ENCODE results near the gene PIWIL4.
"Not testable (repeated sequence)": the region's sequence is repeated elsewhere in the genome, so short reads cannot be mapped to it uniquely, and the experiment has no call there.

Gene PIWIL4

DNA sequence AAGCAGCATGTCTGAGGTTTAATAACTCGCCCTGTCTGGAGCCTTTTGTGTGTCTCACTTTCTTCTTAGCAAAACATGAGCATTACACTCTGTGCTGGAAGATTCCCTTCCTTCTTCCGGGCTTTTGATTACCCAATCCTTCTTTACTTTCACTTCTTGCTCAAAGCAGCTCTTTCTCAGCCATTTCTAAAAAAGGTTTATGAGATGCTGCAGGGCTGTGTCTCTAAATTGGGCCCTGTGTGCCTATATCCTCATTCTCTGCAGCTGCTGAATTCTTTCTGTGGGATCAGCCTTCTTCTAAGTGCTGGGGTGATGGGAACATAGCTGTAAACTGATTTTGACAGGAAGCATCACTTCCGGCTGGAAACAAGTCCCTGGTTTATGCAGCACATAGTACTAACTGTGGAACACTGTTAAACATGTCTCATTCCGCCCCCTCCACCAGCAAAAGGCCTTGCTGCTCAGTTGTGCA, 71.8 kb downstream of the PIWIL4 start:
- no peak for DNase-seq (ENCODE audit: low spot score)

DNA sequence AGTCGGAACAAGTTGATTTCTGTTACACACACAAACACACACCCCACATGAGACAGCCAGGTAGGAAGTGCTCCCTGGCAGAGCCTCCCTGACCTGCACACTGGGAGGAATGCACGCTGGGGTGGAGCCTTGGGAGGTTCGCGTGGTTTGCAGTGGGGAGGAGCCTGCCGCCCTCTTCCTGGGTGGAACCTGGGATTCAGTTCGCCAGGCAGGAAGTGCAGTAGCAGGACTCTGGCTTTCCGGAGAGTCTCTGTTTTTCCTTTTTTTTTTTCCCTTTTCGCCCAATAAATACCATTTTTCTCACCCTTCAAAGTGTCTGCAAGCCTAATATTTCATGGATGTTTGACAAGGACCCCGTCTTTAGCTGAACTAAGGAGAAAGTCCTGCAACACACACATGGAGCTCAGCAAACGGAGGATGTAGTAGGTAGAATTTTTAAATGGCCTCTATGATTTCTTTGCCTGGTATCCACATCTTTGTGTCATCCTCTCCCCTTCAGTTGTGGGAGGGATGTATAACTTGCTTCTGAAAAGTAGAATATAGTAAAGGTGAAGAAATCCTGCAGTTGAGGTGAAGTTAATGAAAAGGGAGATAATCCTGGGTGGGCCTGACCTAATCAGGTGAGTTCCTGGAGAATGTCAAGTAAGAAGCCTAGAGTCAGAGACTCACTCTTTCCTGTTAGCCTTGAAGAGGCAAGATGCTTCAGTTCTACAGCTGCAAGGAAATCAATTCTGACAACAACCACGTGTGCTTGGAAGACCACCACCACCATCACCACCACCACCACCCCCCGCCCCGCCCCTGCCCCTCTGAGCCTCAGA, 72.9 kb downstream of the PIWIL4 start:
- DNase-seq (ENCODE audit: low spot score) = no peak

DNA sequence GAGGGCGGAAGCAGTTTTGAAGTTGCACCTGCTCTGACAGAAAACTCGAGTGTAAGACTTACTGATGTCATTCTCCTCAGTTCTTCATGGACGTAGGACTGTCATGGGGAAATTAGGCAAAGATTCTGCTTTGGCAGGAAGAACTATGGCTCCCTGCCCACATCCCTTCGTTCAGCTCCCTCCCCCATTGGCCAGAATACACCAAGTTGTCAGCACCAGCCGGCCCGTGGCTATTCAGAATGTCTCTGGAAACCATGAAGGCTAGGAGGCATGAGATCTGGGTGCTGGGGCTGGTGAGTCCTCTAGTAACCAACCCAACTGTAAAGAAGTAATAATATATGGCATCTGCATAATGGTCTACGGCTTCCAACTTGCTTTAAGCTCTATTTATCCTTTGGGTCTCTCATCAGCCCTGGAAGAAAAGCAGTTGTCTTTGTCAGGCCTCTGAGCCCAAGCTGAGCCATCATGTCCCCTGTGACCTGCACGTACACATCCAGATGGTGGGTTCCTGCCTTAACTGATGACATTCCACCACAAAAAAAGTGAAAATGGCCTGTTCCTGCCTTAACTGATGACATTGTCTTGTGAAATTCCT, 74.1 kb downstream of the PIWIL4 start:
- DNase-seq (ENCODE audit: low spot score) = no peak

DNA sequence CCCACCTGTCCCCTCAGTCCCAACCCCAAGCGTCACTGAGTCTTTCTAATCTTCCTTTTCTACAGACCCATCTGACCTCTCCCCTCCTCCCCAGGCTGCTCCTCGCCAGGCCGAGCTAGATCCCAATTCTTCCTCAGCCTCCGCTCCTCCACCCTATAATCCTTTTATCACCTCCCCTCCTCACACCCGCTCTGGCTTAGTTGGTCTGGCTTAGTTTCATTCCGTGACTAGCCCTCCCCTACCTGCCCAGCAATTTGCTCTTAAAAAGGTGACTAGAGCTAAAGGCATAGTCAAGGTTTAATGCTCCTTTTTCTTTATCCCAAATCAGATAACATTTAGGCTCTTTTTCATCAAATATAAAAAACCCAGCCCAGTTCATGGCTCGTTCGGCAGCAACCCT, 76.0 kb downstream of the PIWIL4 start:
- DNase-seq (ENCODE audit: low spot score) = not testable (repeated sequence)

DNA sequence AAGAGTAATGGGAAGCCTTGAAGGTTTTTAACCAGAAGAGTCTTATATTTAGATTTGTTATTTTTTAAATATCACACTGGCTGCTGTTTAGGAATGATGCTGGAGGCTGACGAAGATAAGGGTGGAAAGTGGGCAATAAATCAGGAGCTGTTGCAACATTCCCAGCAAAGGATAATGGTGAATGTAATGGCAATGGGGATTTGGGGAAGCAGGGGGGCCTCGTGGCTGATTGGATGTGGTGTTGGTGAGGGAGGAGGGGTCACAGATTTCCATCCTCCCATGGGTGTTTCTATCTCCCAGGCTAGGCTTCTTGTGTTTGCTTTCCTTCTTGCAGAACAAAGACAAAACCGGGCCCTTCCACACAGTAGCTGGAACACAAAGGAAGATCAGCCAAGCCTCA, 80.8 kb downstream of the PIWIL4 start:
- no peak for DNase-seq (ENCODE audit: low spot score)

DNA sequence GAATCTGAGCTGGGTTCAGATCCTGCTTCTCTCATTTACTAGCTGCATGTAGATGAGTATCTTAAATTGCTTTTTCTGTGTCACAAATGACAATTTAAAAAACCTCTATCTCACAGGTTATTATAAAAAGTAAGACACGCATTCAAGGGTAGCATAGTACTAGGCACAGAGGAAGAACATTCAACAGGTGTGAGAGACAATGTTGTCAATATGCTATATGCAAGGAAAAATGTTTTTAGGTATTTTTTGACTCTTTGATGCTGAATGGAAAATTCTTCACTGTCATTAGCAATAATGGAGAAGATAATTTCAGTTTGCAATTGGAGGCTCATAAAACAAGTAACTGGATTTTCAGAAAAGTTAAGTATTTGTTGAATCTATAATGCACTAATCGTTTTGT, 81.6 kb downstream of the PIWIL4 start:
- no peak for DNase-seq (ENCODE audit: low spot score)

DNA sequence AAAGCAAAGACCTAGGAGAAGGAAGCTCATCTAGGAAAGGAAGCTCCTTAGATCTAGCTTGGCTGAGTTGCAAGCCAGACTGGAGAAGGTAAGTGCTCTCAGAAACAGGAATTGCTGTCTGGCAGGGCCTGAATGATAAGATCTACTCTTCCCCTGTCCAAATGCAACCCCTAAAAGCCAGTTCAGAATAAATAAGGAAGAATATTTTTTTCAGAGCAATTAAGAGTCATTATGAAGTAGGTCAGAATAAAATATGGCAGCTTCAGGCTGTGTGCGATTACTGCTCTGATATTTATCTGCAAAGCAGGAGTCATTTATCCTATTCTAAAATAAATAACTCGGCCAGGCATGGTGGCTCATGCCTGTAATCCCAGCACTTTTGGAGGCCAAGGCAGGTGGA, 82.1 kb downstream of the PIWIL4 start:
- no peak for DNase-seq (ENCODE audit: low spot score)

DNA sequence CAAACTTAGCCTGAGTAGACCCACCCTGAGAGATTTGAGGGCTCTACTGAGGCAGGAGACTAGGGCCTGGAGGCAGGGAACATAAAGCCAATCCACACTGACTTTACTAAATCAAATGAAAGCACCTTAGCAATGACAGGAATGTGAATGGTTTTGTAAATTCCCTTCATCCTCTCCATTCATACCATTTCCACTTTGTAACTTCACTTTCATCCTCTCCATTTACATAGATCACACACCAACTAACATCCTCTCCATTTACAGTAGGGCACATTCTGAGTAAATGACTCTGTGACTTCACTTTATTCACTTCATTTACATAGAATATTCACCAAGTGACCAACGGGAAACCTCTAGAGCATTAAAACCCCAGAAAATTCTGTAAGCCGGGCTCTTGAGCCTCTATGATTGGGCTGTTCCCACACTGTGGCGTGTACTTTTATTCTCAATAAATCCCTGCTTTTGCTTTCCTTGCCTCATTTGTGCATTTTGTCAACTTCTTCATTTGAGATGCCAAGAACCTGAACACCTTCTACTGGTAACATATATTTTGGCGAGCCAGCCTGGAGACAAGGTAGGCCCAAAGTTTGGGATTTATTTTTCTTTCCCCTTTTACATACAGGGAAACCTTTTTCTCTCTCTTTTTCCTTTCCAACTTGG, 82.9 kb downstream of the PIWIL4 start:
- no peak for DNase-seq (ENCODE audit: low spot score)

DNA sequence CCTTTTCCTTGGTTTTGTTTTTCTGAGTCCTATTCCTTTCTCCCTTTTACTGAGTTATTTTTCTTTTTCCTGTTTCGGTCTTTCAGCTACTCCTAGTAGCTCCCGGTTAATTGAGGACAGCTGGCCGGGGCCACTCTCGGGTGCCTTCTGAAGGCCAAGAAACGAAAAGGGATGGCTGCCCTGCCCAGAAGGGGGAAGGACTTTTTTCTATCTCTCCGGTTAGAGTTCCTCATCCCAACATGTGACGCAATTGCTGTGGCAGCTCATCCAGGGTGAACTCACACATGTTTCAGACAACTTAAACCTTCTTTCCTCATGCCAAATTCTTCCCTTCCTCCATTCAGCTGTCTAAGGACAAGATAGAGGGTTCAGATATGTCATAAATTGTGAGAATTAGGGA, 83.6 kb downstream of the PIWIL4 start:
- no peak for DNase-seq (ENCODE audit: low spot score)

DNA sequence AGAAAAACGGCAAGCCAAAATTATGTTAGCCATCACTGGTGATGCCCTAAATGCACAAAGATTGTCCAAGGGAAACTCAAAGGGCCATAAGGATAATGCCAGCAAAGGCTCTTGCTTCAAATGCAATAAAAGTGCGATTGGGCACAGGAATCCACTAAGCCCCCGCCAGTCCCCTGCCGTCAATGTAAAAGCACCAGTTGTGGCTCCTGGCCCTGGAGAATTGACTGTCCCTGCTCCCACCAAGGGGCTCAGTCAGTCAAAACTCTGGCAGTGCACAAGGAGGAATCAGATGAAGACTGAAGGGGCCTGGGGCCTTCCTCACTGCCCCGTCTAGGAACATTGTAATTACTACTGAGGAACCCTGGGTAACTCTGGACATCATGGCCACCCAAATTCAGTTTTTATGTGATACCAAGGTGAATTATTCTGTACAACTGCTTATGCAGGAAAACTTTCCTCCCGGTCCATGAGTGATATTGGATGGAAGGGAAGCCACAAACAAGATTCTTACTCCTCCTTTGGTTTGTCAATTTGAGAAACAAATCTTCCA, 85.6 kb downstream of the PIWIL4 start:
- no peak for DNase-seq (ENCODE audit: low spot score)

GRCh38 chr11:94653561-94653960, 86.4 kb downstream of the PIWIL4 start:
- DNase-seq (ENCODE audit: low spot score) = no peak

DNA sequence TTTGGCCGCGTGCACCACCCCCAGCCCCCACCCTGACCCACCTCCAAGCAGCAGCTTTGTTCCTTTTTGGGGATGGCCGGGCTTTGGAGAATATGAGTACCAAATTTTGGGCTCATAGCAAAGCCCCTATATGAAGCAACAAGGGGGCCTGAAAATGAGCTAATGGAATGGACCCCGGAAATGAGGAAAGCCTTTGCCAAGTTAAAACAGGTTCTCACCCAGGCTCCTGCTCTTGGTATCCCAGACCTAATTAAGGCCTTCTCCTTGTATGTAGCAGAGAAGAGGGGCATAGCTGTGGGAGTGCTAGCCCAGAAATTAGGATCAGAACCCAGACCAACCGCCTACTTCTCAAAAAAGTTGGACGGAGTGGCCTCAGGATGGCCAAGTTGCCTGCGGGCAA, 87.0 kb downstream of the PIWIL4 start:
- DNase-seq (ENCODE audit: low spot score) = no peak

DNA sequence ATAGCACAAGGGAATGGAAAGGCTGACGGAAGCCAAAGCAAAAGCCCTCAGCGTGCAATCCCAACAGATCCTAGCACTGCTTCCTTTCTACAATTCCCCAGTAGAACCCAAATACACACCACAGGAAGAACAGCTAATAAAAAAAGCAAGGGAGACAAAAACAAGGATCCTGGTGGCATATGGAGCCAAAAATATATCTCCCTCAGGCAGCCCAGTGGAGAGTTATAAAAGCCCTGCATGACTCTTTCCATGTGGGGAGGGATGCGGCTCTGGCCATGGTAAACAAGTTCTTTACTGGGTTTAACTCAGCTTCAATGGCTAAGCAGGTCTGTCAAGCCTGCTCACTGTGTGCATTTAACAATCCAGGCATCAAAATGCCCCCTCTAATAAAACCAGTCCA, 88.1 kb downstream of the PIWIL4 start:
- DNase-seq (ENCODE audit: low spot score) = no peak

- no peak for DNase-seq (ENCODE audit: low spot score)
These were observed 88.8 kb downstream of the PIWIL4 start for GRCh38 chr11:94655956-94656355.

- no peak for DNase-seq (ENCODE audit: low spot score)
These were observed 89.8 kb downstream of the PIWIL4 start for GRCh38 chr11:94656968-94657367.

- DNase-seq (ENCODE audit: low spot score) = no peak
These were observed 90.5 kb downstream of the PIWIL4 start for GRCh38 chr11:94657629-94658028.

- no peak for DNase-seq (ENCODE audit: low spot score)
These were observed 91.2 kb downstream of the PIWIL4 start for GRCh38 chr11:94658386-94658785.

DNA sequence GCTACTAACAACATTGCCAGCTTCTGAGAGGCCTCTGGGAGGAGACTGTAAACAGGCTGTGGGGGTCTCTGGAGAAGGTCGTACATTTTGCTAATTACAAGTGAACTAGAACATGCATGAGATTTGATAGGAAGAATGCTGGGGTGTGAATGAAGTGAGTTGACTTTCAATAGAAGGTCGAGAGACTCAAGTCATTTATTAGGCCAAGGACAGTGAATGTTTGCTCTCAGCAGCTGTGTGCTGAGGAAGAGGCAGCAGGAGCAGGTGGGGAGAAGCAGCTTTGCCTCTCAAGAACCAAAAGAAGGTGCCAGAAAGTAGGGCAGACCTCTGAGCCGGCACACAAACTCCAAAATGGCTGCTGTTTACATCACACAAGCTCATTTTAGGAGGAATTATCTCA, 91.7 kb downstream of the PIWIL4 start:
- no peak for DNase-seq (ENCODE audit: low spot score)

- DNase-seq (ENCODE audit: low spot score) = no peak
These were observed 94.3 kb downstream of the PIWIL4 start for GRCh38 chr11:94661444-94661843.

GRCh38 chr11:94662065-94662779, 95.1 kb downstream of the PIWIL4 start:
- DNase-seq (ENCODE audit: low spot score) = no peak

DNA sequence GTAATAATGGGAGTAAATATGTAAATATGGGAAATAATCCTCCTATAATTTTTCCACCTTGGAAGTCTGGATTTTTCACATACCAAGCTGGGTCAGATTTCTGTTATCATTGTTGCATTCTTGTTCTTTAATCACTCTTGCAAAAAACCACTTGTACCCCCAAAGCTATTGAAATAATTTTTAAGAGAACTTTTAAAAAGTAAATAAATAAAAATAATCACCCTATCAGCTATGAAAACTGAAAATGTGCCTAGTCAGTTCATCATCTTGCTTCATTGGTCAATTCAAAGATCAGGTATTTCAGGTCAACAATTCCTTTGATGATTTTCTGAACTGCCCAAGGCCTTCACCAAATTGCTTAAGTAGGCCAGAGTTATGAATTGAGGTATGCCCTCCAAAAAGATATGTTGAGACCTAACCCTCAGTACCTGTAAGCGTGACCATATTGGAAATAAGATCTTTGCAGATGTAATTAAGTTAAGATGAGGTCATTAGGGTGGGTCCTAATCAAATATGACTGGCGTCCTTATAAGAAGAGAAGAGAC, 95.8 kb downstream of the PIWIL4 start:
- DNase-seq (ENCODE audit: low spot score) = no peak

DNA sequence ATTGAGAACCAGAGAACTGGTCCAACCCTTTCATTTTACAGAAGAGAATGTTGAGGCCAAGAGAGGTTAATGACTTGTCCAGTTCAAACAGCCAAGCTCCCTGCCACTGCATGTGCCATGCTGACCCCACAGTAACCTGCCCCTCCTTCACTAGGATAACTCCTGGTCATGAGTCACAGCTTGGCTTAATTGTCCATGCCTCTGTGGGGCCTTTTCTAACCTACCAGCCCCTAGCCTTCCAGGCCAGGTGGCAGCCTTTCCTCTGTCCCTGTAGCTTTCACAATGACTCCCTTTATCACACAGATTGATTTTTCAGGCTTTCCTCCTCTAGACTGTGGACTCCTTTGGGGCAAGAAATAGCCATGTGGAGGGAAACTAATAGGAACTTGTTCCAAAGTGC, 97.2 kb downstream of the PIWIL4 start:
- no peak for DNase-seq (ENCODE audit: low spot score)
